T-helper 2 cell treated with Interferon-gamma antibody and Interleukin-4, amounts not matched to agents 100 ng/mL and 5 ng/mL, for 36 hours (primary cell): Measurements from ENCODE around the gene BET1. TPM values are rescaled to one million over a fixed set of nuclear protein-coding genes. Genes with fewer than 3 reads are reported as not detected.
"Not testable (repeated sequence)": the region's sequence is repeated elsewhere in the genome, so short reads cannot be mapped to it uniquely, and the experiment has no call there.

Experiments used
- intact Hi-C: fragments of 100-400 bp; cut with micrococcal nuclease; formaldehyde crosslinking; loops from one replicate; pipeline ENCODE4 v1.15.1; 2023
- total RNA-seq: library from RNA; stranded (reverse); gene quantifications from 2 replicates; pipeline ENCODE4 v1.2.3, GENCODE V29; 2022

Gene BET1
- 21.1 and 21.4 TPM in 2 replicates for total RNA-seq

- intact Hi-C loops, result loop anchor here (1.0 to 10.0 kb wide), 6 partner anchors 83 to 1501 kb away; partner anchors contain the start of genes SGCE and VPS50
Observed at GRCh38 chr7:94004024-94004951, at the start of gene BET1. Gene BET1, minus strand, starts transcription at chr7:94004355. Its CDS starts 139 bp downstream, at chr7:94004216.

- intact Hi-C loops, result no loop called here
Observed at GRCh38 chr7:94053532-94053931, 49.4 kb upstream of the BET1 start.

GRCh38 chr7:94052398-94053180, 48.4 kb upstream of the BET1 start:
- intact Hi-C loops, result no loop called here

GRCh38 chr7:94050046-94050445, 45.9 kb upstream of the BET1 start:
- intact Hi-C loops, result no loop called here

GRCh38 chr7:94049615-94050014, 45.5 kb upstream of the BET1 start:
- intact Hi-C loops, result no loop called here

- intact Hi-C loops, result no loop called here
Observed at GRCh38 chr7:94048755-94049154, 44.6 kb upstream of the BET1 start.

- intact Hi-C loops, result no loop called here
Observed at GRCh38 chr7:94047956-94048355, 43.8 kb upstream of the BET1 start.

GRCh38 chr7:94045581-94045980, 41.4 kb upstream of the BET1 start:
- intact Hi-C loops, result no loop called here

GRCh38 chr7:94044806-94045205, 40.7 kb upstream of the BET1 start:
- intact Hi-C loops, result no loop called here

- intact Hi-C loops, result no loop called here
Observed at GRCh38 chr7:94043299-94043698, 39.1 kb upstream of the BET1 start.

- intact Hi-C loops, result no loop called here
Observed at GRCh38 chr7:94042381-94042780, 38.2 kb upstream of the BET1 start.

- intact Hi-C loops, result no loop called here
Observed at GRCh38 chr7:94041529-94041928, 37.4 kb upstream of the BET1 start.

- intact Hi-C loops, result no loop called here
Observed at GRCh38 chr7:94040254-94040653, 36.1 kb upstream of the BET1 start.

GRCh38 chr7:94039368-94040035, 35.3 kb upstream of the BET1 start:
- intact Hi-C loops, result no loop called here

- intact Hi-C loops, result no loop called here
Observed at GRCh38 chr7:94031865-94032264, 27.7 kb upstream of the BET1 start.

GRCh38 chr7:94030634-94031033, 26.5 kb upstream of the BET1 start:
- intact Hi-C loops, result no loop called here

- intact Hi-C loops, result no loop called here
Observed at GRCh38 chr7:94029976-94030375, 25.8 kb upstream of the BET1 start.

- intact Hi-C loops, result no loop called here
Observed at GRCh38 chr7:94028768-94029167, 24.6 kb upstream of the BET1 start.

GRCh38 chr7:94026619-94027018, 22.5 kb upstream of the BET1 start:
- intact Hi-C loops, result not testable (repeated sequence)

GRCh38 chr7:94022550-94022949, 18.4 kb upstream of the BET1 start:
- intact Hi-C loops, result no loop called here

GRCh38 chr7:94016786-94017185, 12.6 kb upstream of the BET1 start:
- intact Hi-C loops, result no loop called here

GRCh38 chr7:94015538-94015937, 11.4 kb upstream of the BET1 start:
- intact Hi-C loops, result no loop called here
